GM23338 (cell line): ENCODE measurements around the gene ZNF714.

Source experiments
- CREB1 ChIP-seq: fragments of 250-450 bp; sonication (Bioruptor Pico); IDR thresholded peaks from 2 replicates; pipeline ENCODE4 v1.5.0; 2020; ENCODE audit warnings: low read depth, mild to moderate bottlenecking, moderate library complexity
- EZH2 ChIP-seq: fragments of 200-600 bp; sonication (generic); IDR thresholded peaks from one replicate; pipeline ENCODE4 v1.8.0; 2017; ENCODE audit warnings: antibody characterized with exemption, mild to moderate bottlenecking, low read depth; ENCODE audit not compliant: unreplicated experiment
- EZH2phosphoT487 ChIP-seq: fragments of 200-600 bp; sonication (generic); IDR thresholded peaks from one replicate; pipeline ENCODE4 v1.8.1; 2018; ENCODE audit warnings: antibody characterized with exemption; ENCODE audit not compliant: unreplicated experiment
- POLR2AphosphoS5 ChIP-seq: IDR thresholded peaks from 2 replicates; pipeline ENCODE4 v1.6.1; 2016; ENCODE audit warnings: antibody characterized with exemption, low read depth
- STAT1 ChIP-seq: IDR thresholded peaks from one replicate; pipeline ENCODE4 v1.6.1; 2016; ENCODE audit warnings: antibody characterized with exemption; ENCODE audit not compliant: unreplicated experiment
- ZNF114 ChIP-seq: fragments of 250-450 bp; sonication (Bioruptor Pico); IDR thresholded peaks from 2 replicates; pipeline ENCODE4 v1.5.0; 2020; ENCODE audit warnings: mild to moderate bottlenecking, moderate library complexity
- TF ChIP-seq, protein P1 (sequence below), 2 experiments: fragments of 200-600 bp in 1 of 2; sonication (generic) in 1 of 2; conservative IDR thresholded peaks; 2 replicates each; pipeline versions ENCODE4 v1.5.1 to v1.6.1; 2016 to 2017; ENCODE audit warnings: antibody characterized with exemption in 2 of 2, low read depth in 2 of 2, mild to moderate bottlenecking in 2 of 2, moderate library complexity in 1 of 2
- TF ChIP-seq, protein P2 (sequence below): fragments of 250-450 bp; sonication (Bioruptor Pico); IDR thresholded peaks from 2 replicates; pipeline ENCODE4 v1.5.0; 2020; ENCODE audit warnings: mild to moderate bottlenecking, moderate library complexity
- TF ChIP-seq, protein P3 (sequence below): IDR thresholded peaks from one replicate; pipeline ENCODE4 v1.6.1; 2018; ENCODE audit warnings: antibody characterized with exemption; ENCODE audit not compliant: unreplicated experiment
- TF ChIP-seq, protein P4 (sequence below): IDR thresholded peaks from 2 replicates; pipeline ENCODE4 v1.6.1; 2016; ENCODE audit warnings: antibody characterized with exemption

DNA sequence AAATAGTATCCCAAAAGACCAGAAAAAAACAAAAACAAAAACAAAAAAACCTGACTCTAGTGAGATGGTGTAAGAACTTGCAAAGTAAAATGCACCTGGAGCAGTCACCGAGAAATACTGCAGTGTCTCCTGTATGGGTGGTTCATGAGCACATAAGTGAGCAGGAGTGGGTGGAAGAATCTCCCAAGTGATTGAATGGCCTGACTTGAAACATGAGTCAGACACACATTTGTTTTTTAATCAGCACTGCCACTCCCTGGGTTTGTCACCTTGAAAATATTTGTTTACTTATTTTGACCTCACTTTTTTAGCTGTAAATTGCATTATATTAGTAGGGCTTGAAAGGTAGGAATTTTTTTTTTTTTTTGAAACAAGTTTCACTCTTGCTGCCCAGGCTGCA lies 61.9 kb downstream of the ZNF714 start:
- TF ChIP-seq POLR2AphosphoS5 (no peak), EZH2phosphoT487 (no peak), ZNF114 (CRISPR knock-in tag) (no peak), EZH2 (no peak), STAT1 (no peak), CREB1 (CRISPR knock-in tag) (no peak)
- TF ChIP-seq, protein P1, sequence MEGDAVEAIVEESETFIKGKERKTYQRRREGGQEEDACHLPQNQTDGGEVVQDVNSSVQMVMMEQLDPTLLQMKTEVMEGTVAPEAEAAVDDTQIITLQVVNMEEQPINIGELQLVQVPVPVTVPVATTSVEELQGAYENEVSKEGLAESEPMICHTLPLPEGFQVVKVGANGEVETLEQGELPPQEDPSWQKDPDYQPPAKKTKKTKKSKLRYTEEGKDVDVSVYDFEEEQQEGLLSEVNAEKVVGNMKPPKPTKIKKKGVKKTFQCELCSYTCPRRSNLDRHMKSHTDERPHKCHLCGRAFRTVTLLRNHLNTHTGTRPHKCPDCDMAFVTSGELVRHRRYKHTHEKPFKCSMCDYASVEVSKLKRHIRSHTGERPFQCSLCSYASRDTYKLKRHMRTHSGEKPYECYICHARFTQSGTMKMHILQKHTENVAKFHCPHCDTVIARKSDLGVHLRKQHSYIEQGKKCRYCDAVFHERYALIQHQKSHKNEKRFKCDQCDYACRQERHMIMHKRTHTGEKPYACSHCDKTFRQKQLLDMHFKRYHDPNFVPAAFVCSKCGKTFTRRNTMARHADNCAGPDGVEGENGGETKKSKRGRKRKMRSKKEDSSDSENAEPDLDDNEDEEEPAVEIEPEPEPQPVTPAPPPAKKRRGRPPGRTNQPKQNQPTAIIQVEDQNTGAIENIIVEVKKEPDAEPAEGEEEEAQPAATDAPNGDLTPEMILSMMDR (conservative IDR thresholded peaks at IDR 0.05; ENCODE audit: low read depth in 2 of 2) = no peak
- TF ChIP-seq, protein P2, sequence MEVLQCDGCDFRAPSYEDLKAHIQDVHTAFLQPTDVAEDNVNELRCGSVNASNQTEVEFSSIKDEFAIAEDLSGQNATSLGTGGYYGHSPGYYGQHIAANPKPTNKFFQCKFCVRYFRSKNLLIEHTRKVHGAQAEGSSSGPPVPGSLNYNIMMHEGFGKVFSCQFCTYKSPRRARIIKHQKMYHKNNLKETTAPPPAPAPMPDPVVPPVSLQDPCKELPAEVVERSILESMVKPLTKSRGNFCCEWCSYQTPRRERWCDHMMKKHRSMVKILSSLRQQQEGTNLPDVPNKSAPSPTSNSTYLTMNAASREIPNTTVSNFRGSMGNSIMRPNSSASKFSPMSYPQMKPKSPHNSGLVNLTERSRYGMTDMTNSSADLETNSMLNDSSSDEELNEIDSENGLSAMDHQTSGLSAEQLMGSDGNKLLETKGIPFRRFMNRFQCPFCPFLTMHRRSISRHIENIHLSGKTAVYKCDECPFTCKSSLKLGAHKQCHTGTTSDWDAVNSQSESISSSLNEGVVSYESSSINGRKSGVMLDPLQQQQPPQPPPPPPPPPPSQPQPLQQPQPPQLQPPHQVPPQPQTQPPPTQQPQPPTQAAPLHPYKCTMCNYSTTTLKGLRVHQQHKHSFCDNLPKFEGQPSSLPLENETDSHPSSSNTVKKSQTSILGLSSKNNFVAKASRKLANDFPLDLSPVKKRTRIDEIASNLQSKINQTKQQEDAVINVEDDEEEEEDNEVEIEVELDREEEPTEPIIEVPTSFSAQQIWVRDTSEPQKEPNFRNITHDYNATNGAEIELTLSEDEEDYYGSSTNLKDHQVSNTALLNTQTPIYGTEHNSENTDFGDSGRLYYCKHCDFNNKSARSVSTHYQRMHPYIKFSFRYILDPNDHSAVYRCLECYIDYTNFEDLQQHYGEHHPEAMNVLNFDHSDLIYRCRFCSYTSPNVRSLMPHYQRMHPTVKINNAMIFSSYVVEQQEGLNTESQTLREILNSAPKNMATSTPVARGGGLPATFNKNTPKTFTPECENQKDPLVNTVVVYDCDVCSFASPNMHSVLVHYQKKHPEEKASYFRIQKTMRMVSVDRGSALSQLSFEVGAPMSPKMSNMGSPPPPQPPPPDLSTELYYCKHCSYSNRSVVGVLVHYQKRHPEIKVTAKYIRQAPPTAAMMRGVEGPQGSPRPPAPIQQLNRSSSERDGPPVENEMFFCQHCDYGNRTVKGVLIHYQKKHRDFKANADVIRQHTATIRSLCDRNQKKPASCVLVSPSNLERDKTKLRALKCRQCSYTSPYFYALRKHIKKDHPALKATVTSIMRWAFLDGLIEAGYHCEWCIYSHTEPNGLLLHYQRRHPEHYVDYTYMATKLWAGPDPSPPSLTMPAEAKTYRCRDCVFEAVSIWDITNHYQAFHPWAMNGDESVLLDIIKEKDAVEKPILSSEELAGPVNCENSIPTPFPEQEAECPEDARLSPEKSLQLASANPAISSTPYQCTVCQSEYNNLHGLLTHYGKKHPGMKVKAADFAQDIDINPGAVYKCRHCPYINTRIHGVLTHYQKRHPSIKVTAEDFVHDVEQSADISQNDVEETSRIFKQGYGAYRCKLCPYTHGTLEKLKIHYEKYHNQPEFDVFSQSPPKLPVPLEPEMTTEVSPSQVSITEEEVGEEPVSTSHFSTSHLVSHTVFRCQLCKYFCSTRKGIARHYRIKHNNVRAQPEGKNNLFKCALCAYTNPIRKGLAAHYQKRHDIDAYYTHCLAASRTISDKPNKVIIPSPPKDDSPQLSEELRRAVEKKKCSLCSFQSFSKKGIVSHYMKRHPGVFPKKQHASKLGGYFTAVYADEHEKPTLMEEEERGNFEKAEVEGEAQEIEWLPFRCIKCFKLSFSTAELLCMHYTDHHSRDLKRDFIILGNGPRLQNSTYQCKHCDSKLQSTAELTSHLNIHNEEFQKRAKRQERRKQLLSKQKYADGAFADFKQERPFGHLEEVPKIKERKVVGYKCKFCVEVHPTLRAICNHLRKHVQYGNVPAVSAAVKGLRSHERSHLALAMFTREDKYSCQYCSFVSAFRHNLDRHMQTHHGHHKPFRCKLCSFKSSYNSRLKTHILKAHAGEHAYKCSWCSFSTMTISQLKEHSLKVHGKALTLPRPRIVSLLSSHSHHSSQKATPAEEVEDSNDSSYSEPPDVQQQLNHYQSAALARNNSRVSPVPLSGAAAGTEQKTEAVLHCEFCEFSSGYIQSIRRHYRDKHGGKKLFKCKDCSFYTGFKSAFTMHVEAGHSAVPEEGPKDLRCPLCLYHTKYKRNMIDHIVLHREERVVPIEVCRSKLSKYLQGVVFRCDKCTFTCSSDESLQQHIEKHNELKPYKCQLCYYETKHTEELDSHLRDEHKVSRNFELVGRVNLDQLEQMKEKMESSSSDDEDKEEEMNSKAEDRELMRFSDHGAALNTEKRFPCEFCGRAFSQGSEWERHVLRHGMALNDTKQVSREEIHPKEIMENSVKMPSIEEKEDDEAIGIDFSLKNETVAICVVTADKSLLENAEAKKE (CRISPR knock-in tag) = no peak
- TF ChIP-seq, protein P3, sequence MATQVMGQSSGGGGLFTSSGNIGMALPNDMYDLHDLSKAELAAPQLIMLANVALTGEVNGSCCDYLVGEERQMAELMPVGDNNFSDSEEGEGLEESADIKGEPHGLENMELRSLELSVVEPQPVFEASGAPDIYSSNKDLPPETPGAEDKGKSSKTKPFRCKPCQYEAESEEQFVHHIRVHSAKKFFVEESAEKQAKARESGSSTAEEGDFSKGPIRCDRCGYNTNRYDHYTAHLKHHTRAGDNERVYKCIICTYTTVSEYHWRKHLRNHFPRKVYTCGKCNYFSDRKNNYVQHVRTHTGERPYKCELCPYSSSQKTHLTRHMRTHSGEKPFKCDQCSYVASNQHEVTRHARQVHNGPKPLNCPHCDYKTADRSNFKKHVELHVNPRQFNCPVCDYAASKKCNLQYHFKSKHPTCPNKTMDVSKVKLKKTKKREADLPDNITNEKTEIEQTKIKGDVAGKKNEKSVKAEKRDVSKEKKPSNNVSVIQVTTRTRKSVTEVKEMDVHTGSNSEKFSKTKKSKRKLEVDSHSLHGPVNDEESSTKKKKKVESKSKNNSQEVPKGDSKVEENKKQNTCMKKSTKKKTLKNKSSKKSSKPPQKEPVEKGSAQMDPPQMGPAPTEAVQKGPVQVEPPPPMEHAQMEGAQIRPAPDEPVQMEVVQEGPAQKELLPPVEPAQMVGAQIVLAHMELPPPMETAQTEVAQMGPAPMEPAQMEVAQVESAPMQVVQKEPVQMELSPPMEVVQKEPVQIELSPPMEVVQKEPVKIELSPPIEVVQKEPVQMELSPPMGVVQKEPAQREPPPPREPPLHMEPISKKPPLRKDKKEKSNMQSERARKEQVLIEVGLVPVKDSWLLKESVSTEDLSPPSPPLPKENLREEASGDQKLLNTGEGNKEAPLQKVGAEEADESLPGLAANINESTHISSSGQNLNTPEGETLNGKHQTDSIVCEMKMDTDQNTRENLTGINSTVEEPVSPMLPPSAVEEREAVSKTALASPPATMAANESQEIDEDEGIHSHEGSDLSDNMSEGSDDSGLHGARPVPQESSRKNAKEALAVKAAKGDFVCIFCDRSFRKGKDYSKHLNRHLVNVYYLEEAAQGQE = no peak
- TF ChIP-seq, protein P4, sequence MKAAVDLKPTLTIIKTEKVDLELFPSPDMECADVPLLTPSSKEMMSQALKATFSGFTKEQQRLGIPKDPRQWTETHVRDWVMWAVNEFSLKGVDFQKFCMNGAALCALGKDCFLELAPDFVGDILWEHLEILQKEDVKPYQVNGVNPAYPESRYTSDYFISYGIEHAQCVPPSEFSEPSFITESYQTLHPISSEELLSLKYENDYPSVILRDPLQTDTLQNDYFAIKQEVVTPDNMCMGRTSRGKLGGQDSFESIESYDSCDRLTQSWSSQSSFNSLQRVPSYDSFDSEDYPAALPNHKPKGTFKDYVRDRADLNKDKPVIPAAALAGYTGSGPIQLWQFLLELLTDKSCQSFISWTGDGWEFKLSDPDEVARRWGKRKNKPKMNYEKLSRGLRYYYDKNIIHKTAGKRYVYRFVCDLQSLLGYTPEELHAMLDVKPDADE = no peak
